CD4-positive, alpha-beta T cell treated with Interleukin-2 at 100 ng/mL for 4 hours (primary cell): Measurements from ENCODE around the gene ANKFY1.
"Not testable (repeated sequence)": the region's sequence is repeated elsewhere in the genome, so short reads cannot be mapped to it uniquely, and the experiment has no call there.

Source experiments
- DNase-seq: peaks from one replicate; pipeline ENCODE4 v3.0.0-alpha.2; 2020; ENCODE audit warnings: low spot score

Gene ANKFY1

GRCh38 chr17:4155980-4156620 lies 107.7 kb downstream of the ANKFY1 start:
- DNase-seq = peak; percentile 38

GRCh38 chr17:4154201-4154600 lies 109.6 kb downstream of the ANKFY1 start:
- DNase-seq = no peak

DNA sequence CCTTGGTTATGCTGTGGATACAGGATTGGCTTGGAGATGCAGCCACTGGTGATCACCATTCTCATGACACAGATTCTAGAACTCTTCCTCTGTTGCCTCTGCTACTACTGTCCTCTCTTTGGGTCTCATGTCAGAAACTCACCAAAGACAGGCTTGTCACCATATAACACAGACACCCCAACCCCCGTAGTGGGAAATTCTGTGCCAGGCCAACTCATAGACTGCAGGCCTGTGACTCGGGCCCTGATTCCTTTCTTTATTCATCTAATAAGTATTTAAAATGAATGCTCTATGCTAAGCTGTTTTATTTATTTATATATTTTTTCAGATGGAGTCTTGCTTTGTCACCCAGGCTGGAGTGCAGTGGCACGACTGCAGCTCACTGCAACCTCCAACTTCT lies 111.3 kb downstream of the ANKFY1 start:
- no peak for DNase-seq

DNA sequence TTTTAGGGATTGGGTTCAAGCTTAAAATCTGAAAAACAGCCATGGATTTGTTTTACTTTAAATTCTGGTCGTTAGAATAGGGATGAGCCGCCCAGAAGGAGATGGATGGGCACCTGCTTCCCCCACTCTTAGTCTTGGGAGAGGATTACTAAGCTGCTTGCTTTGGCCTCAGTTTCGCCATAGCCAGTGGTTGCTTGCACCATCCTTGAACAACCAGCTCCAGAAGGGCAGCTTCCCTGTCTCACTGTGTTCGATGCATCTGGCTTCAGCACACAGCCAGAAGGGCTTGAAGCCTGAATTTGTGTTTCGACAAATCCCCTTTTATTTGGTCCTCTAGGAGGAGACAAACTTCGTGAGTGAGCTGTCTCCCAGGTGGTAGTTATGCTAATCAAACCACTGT lies 113.7 kb downstream of the ANKFY1 start:
- no peak for DNase-seq

- no peak for DNase-seq
Measured at GRCh38 chr17:4148611-4149308, 115.0 kb downstream of the ANKFY1 start.

GRCh38 chr17:4147751-4148310 lies 115.9 kb downstream of the ANKFY1 start:
- no peak for DNase-seq

- DNase-seq = no peak
Measured at GRCh38 chr17:4146641-4147040, 117.1 kb downstream of the ANKFY1 start.

DNA sequence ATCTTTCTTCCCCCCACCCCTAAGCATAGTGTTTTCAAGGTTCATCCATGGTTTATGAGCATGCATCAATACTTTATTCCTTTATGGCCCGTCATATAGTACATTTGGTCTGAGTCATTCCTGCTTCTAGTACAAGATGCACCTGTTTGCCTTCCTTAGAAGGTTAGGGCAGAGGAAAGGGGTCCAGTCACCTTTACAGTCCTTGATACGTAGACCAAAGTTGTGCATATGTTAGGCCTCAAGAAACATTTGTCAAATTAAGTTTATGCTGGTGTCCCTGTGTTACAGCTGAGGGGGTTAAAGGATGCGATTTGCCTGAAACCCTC lies 119.4 kb downstream of the ANKFY1 start:
- peak; percentile 4 for DNase-seq

- DNase-seq = peak; percentile 89
Measured at GRCh38 chr17:4143563-4144421, 120.0 kb downstream of the ANKFY1 start.

- DNase-seq = peak; percentile 26
Measured at GRCh38 chr17:4142107-4142900, 121.5 kb downstream of the ANKFY1 start.

GRCh38 chr17:4140125-4140524 lies 123.7 kb downstream of the ANKFY1 start:
- no peak for DNase-seq

DNA sequence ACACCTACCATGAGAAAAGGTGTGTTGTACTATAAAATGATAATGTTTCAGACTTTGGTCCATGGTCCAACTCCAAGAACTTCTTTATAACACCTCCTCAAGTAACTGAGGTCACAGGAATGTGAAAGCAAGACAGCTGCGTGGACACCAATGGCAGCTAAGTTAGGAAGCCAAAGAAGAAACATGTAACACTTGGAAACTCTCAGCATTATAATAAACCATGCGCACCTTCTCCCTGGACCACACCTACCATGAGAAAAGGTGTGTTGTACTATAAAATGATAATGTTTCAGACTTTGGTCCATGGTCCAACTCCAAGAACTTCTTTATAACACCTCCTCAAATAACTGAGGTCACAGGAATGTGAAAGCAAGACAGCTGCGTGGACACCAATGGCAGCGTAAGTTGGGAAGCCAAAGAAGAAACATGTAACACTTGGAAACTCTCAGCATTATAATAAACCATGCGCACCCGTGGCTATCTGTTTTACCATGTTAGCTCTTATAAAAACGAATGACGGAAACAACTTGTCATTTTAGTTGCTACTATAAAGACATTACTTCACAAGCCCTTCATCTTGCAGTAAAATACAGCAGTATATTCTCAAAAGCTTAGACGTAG lies 124.8 kb downstream of the ANKFY1 start:
- DNase-seq = not testable (repeated sequence)

DNA sequence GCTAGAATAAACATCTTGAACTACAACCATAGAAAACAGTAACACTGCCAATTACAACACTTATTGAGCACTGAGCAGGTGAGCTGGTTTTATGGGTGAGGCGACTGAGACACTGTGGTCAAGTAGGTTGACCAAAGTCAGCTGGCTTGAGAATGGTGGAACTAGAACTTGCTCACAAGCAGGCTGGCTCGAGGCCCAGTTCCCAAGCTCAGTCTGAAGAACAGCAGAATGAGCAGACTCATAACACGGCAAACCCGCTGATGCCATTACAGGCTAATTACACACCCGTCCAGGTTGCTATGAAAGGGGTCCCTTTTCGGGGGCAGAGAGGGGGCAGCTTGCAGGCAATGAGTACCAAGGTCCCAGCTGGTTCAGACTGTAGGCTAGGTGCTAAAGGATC lies 127.4 kb downstream of the ANKFY1 start:
- DNase-seq = no peak

DNA sequence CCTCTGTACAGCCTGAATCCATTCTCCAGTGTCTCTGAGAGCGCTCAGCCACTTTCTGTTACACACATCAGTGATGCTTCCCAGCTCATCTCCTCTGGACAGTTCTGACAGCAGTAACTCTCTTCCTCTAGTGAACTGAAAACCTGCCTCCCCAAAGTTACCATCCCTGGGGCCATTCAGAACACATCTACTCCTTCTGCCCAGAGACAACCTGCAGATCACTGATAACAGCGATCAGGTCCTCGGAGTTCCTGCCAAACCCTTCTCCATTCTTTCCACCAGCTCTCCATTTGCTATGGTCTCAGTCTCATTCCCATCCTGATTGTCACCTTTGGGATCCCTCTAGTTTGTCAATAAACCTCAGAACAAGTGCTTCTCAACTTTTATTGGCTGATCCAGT lies 128.3 kb downstream of the ANKFY1 start:
- DNase-seq = no peak

GRCh38 chr17:4134721-4135120 lies 129.1 kb downstream of the ANKFY1 start:
- DNase-seq = no peak

GRCh38 chr17:4130715-4131114 lies 133.1 kb downstream of the ANKFY1 start:
- DNase-seq = peak; percentile 11

DNA sequence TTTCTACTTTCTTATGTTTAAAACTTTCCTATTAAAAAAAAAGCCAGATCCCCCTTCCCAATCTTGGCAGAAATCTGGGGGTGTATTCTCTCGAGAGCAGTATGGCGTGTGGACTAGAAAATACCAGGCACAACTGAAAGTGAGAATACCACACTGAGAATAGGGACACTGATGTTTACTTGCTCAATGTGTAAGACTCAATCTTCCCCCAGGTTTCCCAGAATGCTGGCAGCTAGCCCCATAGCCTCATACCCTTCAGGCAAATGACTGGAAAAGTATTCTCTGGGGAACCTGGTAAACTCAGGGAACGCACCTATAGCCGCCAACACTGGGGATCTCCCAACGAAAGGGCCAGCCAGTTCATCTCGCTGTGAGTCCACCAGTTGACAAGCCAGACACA lies 136.2 kb downstream of the ANKFY1 start:
- no peak for DNase-seq

DNA sequence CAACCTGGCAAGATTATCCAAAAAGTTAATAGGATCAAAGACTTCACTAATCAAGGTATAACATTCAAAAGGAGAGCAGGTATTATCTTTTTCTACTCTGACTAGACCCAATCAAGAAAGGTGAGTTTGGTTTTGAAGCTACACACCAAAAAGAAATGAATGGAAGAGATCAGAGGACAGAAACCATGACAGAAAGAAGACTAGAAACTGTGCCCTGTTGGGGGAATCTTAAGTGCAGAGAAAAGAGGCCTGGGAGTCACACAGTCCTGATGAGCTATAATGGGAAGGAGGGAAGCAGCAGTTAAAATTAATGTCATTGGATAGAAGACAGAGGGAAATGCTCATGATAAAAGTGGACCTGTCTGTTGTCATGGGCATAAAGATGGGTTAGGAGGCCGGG lies 138.2 kb downstream of the ANKFY1 start:
- DNase-seq = no peak

GRCh38 chr17:4124999-4125398 lies 138.8 kb downstream of the ANKFY1 start:
- DNase-seq = no peak

DNA sequence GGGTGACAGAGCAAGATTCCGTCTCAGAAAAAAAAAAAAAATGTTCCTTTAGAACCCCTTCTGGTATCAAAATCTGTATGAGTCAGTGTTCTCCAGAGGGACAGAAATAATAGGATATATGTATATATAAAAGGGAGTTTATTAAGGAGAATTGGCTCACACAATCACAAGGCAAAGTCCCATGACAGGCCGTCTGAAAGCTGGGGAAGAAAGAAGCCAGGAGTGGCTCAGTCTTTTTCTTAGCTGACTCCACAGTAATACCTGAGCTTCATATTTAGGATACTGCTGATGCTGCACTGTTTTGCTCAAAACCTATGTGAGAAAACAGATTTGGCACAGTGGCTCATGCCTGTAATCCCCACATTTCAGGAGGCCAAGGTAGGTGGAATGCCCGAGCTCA lies 143.4 kb downstream of the ANKFY1 start:
- no peak for DNase-seq

DNA sequence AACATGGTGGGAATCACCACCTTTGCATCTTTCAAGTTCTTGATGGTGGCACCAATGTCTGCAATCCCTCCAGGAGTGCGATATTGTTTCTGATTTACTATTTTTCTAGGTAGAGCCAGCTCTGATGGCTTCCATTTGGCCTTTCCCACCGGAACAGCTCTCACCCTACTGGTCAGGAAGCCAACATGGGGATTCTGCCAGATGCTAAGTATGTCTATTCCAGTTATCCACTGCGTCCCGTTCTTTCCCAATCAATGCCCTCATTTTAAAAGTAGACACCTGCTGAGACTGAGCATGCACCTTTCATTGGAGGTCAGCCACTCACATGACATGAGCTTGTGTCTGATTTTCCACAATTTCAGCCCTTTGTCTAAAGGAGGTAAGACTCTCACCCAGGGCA lies 144.5 kb downstream of the ANKFY1 start:
- DNase-seq = no peak
